ENCODE results near the gene ORAI2.
"Not testable (repeated sequence)": the region's sequence is repeated elsewhere in the genome, so short reads cannot be mapped to it uniquely, and the experiment has no call there.

ORAI2 gene

DNA sequence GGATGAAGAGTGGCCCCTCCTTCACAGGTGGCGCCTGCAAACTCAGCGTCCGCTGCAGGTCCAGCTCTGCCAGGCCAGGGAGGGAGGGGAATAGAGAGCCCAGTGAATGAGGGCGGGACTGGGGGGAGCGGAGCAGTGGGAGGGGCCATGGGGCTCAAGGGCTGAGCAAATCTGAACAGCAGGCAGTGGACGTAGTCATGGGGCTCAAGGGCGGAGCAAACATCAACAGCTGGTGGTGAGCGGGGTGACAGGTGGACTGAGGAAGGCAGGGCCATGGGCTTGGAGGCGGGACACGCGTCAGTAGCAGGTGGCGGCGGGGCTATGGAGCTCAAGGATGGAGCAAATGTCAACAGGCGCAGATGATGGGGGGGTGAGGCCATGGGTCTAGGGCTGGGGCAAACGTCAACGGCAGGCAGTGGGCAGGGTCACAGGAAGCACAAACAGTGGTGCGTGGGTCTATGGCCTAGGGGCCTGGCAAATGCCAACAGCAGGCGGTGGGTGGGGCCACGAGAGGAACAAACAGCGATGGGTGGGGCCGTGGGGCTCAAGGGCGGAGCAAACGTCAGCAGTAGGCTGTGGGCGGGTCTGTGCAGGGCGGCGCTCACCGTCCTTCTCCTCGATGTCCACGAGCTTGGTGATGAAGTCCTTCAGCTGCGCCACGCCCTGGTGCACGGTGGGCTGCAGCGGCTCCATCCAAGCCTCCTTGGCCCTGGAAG is 60.0 kb downstream of the ORAI2 start:
- H3F3A ChIP-seq (ENCODE audit: insufficient read depth, low read length); H2AFZ ChIP-seq (ENCODE audit: low read length); H3K4me3 ChIP-seq (ENCODE audit: low read depth, low read length, poor library complexity, severe bottlenecking); H3K9me3 ChIP-seq (ENCODE audit: low read length); H3K27ac ChIP-seq (ENCODE audit: low read depth, low read length, poor library complexity, severe bottlenecking); H3K27me3 ChIP-seq (ENCODE audit: insufficient read depth, low read length); H3K4me1 ChIP-seq (ENCODE audit: insufficient read depth, low read length, severe bottlenecking); H4K20me1 ChIP-seq (ENCODE audit: insufficient read depth, low read length); H3K79me2 ChIP-seq (ENCODE audit: insufficient read depth, low read length); H3K9me2 ChIP-seq (ENCODE audit: low read depth, low read length); H3K4me2 ChIP-seq (ENCODE audit: low read length); H3K9ac ChIP-seq (ENCODE audit: low read length); H3K36me3 ChIP-seq (ENCODE audit: insufficient read depth, low read length): not testable (repeated sequence)

GRCh38 chr7:102494026-102494425 is 60.7 kb downstream of the ORAI2 start:
- H2AFZ ChIP-seq (ENCODE audit: low read length) = not testable (repeated sequence)
- peak overlapping the region; percentile 62; the same call in 1 of the 2 replicates for H3K4me2 ChIP-seq (ENCODE audit: low read length)

GRCh38 chr7:102494473-102495149 is 61.2 kb downstream of the ORAI2 start:
- not testable (repeated sequence) for H3K9me3 ChIP-seq (ENCODE audit: low read length); H2AFZ ChIP-seq (ENCODE audit: low read length); H3K9ac ChIP-seq (ENCODE audit: low read length); H3K9me2 ChIP-seq (ENCODE audit: low read depth, low read length); H3K79me2 ChIP-seq (ENCODE audit: insufficient read depth, low read length); H3K36me3 ChIP-seq (ENCODE audit: insufficient read depth, low read length); H3K4me3 ChIP-seq (ENCODE audit: low read depth, low read length, poor library complexity, severe bottlenecking); H3K27me3 ChIP-seq (ENCODE audit: insufficient read depth, low read length); H3K4me1 ChIP-seq (ENCODE audit: insufficient read depth, low read length, severe bottlenecking); H3K27ac ChIP-seq (ENCODE audit: low read depth, low read length, poor library complexity, severe bottlenecking); H4K20me1 ChIP-seq (ENCODE audit: insufficient read depth, low read length); H3K4me2 ChIP-seq (ENCODE audit: low read length); H3F3A ChIP-seq (ENCODE audit: insufficient read depth, low read length)

More at GRCh38 chr7:102494026-102494425, 60.7 kb downstream of the ORAI2 start:
- not testable (repeated sequence) for H3K27ac ChIP-seq (ENCODE audit: low read depth, low read length, poor library complexity, severe bottlenecking); H3K36me3 ChIP-seq (ENCODE audit: insufficient read depth, low read length); H3K9me3 ChIP-seq (ENCODE audit: low read length); H3K4me1 ChIP-seq (ENCODE audit: insufficient read depth, low read length, severe bottlenecking); H3K79me2 ChIP-seq (ENCODE audit: insufficient read depth, low read length); H3K9me2 ChIP-seq (ENCODE audit: low read depth, low read length); H3K27me3 ChIP-seq (ENCODE audit: insufficient read depth, low read length); H4K20me1 ChIP-seq (ENCODE audit: insufficient read depth, low read length); H3F3A ChIP-seq (ENCODE audit: insufficient read depth, low read length)
- peak overlapping the region; percentile 45; the same call in 1 of the 2 replicates for H3K9ac ChIP-seq (ENCODE audit: low read length)
- peak overlapping the region; percentile 53 for H3K4me3 ChIP-seq (ENCODE audit: low read depth, low read length, poor library complexity, severe bottlenecking)

GRCh38 chr7:102496861-102497260 is 63.5 kb downstream of the ORAI2 start:
- not testable (repeated sequence) for H3K9me2 ChIP-seq (ENCODE audit: low read depth, low read length); H3K4me3 ChIP-seq (ENCODE audit: low read depth, low read length, poor library complexity, severe bottlenecking); H2AFZ ChIP-seq (ENCODE audit: low read length); H3K27me3 ChIP-seq (ENCODE audit: insufficient read depth, low read length); H4K20me1 ChIP-seq (ENCODE audit: insufficient read depth, low read length); H3K27ac ChIP-seq (ENCODE audit: low read depth, low read length, poor library complexity, severe bottlenecking); H3K9ac ChIP-seq (ENCODE audit: low read length); H3F3A ChIP-seq (ENCODE audit: insufficient read depth, low read length); H3K36me3 ChIP-seq (ENCODE audit: insufficient read depth, low read length); H3K9me3 ChIP-seq (ENCODE audit: low read length); H3K79me2 ChIP-seq (ENCODE audit: insufficient read depth, low read length); H3K4me2 ChIP-seq (ENCODE audit: low read length); H3K4me1 ChIP-seq (ENCODE audit: insufficient read depth, low read length, severe bottlenecking)

GRCh38 chr7:102497308-102497707 is 63.9 kb downstream of the ORAI2 start:
- not testable (repeated sequence) for H2AFZ ChIP-seq (ENCODE audit: low read length); H3K27ac ChIP-seq (ENCODE audit: low read depth, low read length, poor library complexity, severe bottlenecking); H3K9ac ChIP-seq (ENCODE audit: low read length); H3K4me1 ChIP-seq (ENCODE audit: insufficient read depth, low read length, severe bottlenecking); H3K4me3 ChIP-seq (ENCODE audit: low read depth, low read length, poor library complexity, severe bottlenecking); H3K36me3 ChIP-seq (ENCODE audit: insufficient read depth, low read length); H3F3A ChIP-seq (ENCODE audit: insufficient read depth, low read length); H4K20me1 ChIP-seq (ENCODE audit: insufficient read depth, low read length); H3K9me2 ChIP-seq (ENCODE audit: low read depth, low read length); H3K9me3 ChIP-seq (ENCODE audit: low read length); H3K4me2 ChIP-seq (ENCODE audit: low read length); H3K27me3 ChIP-seq (ENCODE audit: insufficient read depth, low read length); H3K79me2 ChIP-seq (ENCODE audit: insufficient read depth, low read length)

GRCh38 chr7:102498321-102498720 is 64.9 kb downstream of the ORAI2 start:
- H3K27ac ChIP-seq (ENCODE audit: low read depth, low read length, poor library complexity, severe bottlenecking); H3K9me3 ChIP-seq (ENCODE audit: low read length); H3K79me2 ChIP-seq (ENCODE audit: insufficient read depth, low read length): not testable (repeated sequence)

GRCh38 chr7:102503141-102503540 is 69.8 kb downstream of the ORAI2 start:
- H3K4me2 ChIP-seq (ENCODE audit: low read length) = not testable (repeated sequence)

More at GRCh38 chr7:102498321-102498720, 64.9 kb downstream of the ORAI2 start:
- not testable (repeated sequence) for H3K4me3 ChIP-seq (ENCODE audit: low read depth, low read length, poor library complexity, severe bottlenecking); H3K4me2 ChIP-seq (ENCODE audit: low read length); H3K27me3 ChIP-seq (ENCODE audit: insufficient read depth, low read length); H3K9me2 ChIP-seq (ENCODE audit: low read depth, low read length); H2AFZ ChIP-seq (ENCODE audit: low read length); H4K20me1 ChIP-seq (ENCODE audit: insufficient read depth, low read length); H3F3A ChIP-seq (ENCODE audit: insufficient read depth, low read length); H3K36me3 ChIP-seq (ENCODE audit: insufficient read depth, low read length); H3K9ac ChIP-seq (ENCODE audit: low read length); H3K4me1 ChIP-seq (ENCODE audit: insufficient read depth, low read length, severe bottlenecking)

More at GRCh38 chr7:102503141-102503540, 69.8 kb downstream of the ORAI2 start:
- not testable (repeated sequence) for H3K9me3 ChIP-seq (ENCODE audit: low read length); H3K9me2 ChIP-seq (ENCODE audit: low read depth, low read length); H3F3A ChIP-seq (ENCODE audit: insufficient read depth, low read length); H3K27ac ChIP-seq (ENCODE audit: low read depth, low read length, poor library complexity, severe bottlenecking); H3K79me2 ChIP-seq (ENCODE audit: insufficient read depth, low read length); H3K36me3 ChIP-seq (ENCODE audit: insufficient read depth, low read length); H2AFZ ChIP-seq (ENCODE audit: low read length); H3K27me3 ChIP-seq (ENCODE audit: insufficient read depth, low read length); H3K9ac ChIP-seq (ENCODE audit: low read length); H3K4me1 ChIP-seq (ENCODE audit: insufficient read depth, low read length, severe bottlenecking); H3K4me3 ChIP-seq (ENCODE audit: low read depth, low read length, poor library complexity, severe bottlenecking); H4K20me1 ChIP-seq (ENCODE audit: insufficient read depth, low read length)

Data from OCI-LY1 (cell line).